ENCODE measurements around the gene REM2.

- TF ChIP-seq POLR2A (IDR thresholded peaks at IDR 0.05) (no peak), CTCF (IDR thresholded peaks at IDR 0.05 in 4 of 5, conservative IDR thresholded peaks at IDR 0.05 in 1 of 5) (no peak)
Observed at GRCh38 chr14:22910916-22911315, 27.9 kb downstream of the REM2 start.
